ENCODE results near the gene MSL3. TPM values are rescaled to one million over a fixed set of nuclear protein-coding genes. Genes with fewer than 3 reads are reported as not detected.

MSL3 gene
- total and polyA plus RNA-seq, 2 of the 13 experiments (the other 11 are each of a cell fraction or from before 2014, with no cell fraction given), result 7.6 to 10.2 TPM

- TF ChIP-seq FOXP4 (CRISPR knock-in tag; IDR thresholded peaks at IDR 0.05), result peak; percentile 78
- TF ChIP-seq ZNF512B (CRISPR knock-in tag; IDR thresholded peaks at IDR 0.05; ENCODE audit: borderline replicate concordance), result no peak
- no peak for TF ChIP-seq IRX3 (CRISPR knock-in tag; IDR thresholded peaks at IDR 0.05; ENCODE audit: borderline replicate concordance, low read depth)
- TF ChIP-seq ZNF253 (CRISPR knock-in tag; IDR thresholded peaks at IDR 0.05; ENCODE audit: borderline replicate concordance), result no peak
- TF ChIP-seq IKZF1 (IDR thresholded peaks at IDR 0.05), result no peak
- TF ChIP-seq, protein P1, sequence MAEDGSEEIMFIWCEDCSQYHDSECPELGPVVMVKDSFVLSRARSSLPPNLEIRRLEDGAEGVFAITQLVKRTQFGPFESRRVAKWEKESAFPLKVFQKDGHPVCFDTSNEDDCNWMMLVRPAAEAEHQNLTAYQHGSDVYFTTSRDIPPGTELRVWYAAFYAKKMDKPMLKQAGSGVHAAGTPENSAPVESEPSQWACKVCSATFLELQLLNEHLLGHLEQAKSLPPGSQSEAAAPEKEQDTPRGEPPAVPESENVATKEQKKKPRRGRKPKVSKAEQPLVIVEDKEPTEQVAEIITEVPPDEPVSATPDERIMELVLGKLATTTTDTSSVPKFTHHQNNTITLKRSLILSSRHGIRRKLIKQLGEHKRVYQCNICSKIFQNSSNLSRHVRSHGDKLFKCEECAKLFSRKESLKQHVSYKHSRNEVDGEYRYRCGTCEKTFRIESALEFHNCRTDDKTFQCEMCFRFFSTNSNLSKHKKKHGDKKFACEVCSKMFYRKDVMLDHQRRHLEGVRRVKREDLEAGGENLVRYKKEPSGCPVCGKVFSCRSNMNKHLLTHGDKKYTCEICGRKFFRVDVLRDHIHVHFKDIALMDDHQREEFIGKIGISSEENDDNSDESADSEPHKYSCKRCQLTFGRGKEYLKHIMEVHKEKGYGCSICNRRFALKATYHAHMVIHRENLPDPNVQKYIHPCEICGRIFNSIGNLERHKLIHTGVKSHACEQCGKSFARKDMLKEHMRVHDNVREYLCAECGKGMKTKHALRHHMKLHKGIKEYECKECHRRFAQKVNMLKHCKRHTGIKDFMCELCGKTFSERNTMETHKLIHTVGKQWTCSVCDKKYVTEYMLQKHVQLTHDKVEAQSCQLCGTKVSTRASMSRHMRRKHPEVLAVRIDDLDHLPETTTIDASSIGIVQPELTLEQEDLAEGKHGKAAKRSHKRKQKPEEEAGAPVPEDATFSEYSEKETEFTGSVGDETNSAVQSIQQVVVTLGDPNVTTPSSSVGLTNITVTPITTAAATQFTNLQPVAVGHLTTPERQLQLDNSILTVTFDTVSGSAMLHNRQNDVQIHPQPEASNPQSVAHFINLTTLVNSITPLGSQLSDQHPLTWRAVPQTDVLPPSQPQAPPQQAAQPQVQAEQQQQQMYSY (CRISPR knock-in tag; IDR thresholded peaks at IDR 0.05), result no peak
- peak; percentile 68; the same call in 1 of the 2 replicates for TF ChIP-seq ISL2 (CRISPR knock-in tag; IDR thresholded peaks at IDR 0.05)
- no peak for TF ChIP-seq FOSL1 (CRISPR knock-in tag; IDR thresholded peaks at IDR 0.05; ENCODE audit: borderline replicate concordance)
- TF ChIP-seq ZNF850 (CRISPR knock-in tag; conservative IDR thresholded peaks at IDR 0.05), result no peak
- no peak for TF ChIP-seq PCBP1 (IDR thresholded peaks at IDR 0.05; ENCODE audit: borderline replicate concordance, low read depth, low read length)
These were observed 2.3 kb upstream of the MSL3 start (continued) for GRCh38 chrX:11755724-11756123.
